ENCODE data around the gene AGXT2. TPM values are rescaled to one million over a fixed set of nuclear protein-coding genes. Genes with fewer than 3 reads are reported as not detected.

Gene AGXT2
- total RNA-seq, 1 experiment from 2014 or later, result not detected

DNA sequence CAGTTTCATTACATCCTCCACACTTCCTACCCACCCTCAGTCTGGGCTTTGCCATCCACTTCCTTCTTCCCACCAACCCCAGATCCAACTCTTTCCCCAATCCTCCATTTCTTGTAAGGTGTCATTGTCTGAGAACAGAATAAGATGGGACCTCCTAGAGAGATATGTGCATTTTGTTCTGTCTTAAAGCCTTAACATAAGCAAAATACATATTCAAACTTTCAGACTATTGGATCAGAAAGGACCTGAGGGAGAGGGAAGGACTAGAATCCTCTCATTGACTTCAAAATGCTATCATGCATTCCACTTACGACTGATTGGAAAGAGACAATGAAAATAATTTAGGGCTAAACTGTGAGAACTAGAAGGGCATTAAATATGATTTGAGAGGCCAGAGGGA is 43.0 kb downstream of the AGXT2 start (continued):
- TF ChIP-seq, protein P1, sequence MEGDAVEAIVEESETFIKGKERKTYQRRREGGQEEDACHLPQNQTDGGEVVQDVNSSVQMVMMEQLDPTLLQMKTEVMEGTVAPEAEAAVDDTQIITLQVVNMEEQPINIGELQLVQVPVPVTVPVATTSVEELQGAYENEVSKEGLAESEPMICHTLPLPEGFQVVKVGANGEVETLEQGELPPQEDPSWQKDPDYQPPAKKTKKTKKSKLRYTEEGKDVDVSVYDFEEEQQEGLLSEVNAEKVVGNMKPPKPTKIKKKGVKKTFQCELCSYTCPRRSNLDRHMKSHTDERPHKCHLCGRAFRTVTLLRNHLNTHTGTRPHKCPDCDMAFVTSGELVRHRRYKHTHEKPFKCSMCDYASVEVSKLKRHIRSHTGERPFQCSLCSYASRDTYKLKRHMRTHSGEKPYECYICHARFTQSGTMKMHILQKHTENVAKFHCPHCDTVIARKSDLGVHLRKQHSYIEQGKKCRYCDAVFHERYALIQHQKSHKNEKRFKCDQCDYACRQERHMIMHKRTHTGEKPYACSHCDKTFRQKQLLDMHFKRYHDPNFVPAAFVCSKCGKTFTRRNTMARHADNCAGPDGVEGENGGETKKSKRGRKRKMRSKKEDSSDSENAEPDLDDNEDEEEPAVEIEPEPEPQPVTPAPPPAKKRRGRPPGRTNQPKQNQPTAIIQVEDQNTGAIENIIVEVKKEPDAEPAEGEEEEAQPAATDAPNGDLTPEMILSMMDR (IDR thresholded peaks at IDR 0.05), result no peak
- TF ChIP-seq NFATC4 (CRISPR knock-in tag; IDR thresholded peaks at IDR 0.05) (no peak), ZNF396 (CRISPR knock-in tag; IDR thresholded peaks at IDR 0.05; ENCODE audit: borderline replicate concordance) (no peak)

DNA sequence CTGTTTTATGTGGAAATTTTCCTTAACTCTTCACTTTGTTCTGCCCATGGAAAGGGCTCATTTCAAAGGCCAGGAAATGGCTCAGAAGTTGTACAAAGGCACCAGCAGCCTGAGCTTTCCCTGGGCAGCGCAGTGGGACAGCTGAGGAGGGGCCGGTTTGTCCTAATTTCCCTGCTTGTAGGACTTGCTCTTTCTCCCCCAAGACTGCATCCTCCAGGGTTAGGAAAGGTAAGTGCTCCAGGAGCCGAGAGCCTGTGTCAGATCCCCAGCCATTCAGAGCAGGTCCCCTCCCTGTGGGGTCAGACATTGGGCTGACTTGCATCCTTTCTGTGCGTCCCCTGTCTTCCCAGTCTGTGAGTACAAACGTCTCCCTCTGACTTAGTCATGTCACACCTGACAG is 43.5 kb downstream of the AGXT2 start:
- POLR2A ChIA-PET, result no interaction called here
- H3K27me3 Mint-ChIP-seq (ENCODE audit: low read depth), result no peaks in the 10 kb centered on the region; the same call in 1 of the 2 replicates
- peaks cover 18% of the 10 kb centered on the region for H3K4me1 Mint-ChIP-seq
- H3K36me3 Mint-ChIP-seq, result no peaks in the 10 kb centered on the region
- H3K27ac Mint-ChIP-seq, result no peak overlapping the region
- CTCF ChIA-PET, result interaction anchor here (0.8 to 2.9 kb wide), 18 partner anchors 11 to 519 kb away, joined by 3 to 33 read pairs (median 6); partner anchors contain the start of genes BRIX1, DNAJC21 and RAD1
- peak; percentile 49 for ATAC-seq
- H3K4me3 Mint-ChIP-seq, result no peak overlapping the region
- TF ChIP-seq ZNF232 (CRISPR knock-in tag; IDR thresholded peaks at IDR 0.05) (no peak), MYBL2 (CRISPR knock-in tag; IDR thresholded peaks at IDR 0.05) (no peak), NR2C2 (CRISPR knock-in tag; IDR thresholded peaks at IDR 0.05) (no peak)
- TF ChIP-seq, protein P2, sequence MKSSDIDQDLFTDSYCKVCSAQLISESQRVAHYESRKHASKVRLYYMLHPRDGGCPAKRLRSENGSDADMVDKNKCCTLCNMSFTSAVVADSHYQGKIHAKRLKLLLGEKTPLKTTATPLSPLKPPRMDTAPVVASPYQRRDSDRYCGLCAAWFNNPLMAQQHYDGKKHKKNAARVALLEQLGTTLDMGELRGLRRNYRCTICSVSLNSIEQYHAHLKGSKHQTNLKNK (CRISPR knock-in tag; IDR thresholded peaks at IDR 0.05), result no peak
- peaks cover 9% of the 10 kb centered on the region for H3K9me3 Mint-ChIP-seq
- DNase-seq (ENCODE audit: low spot score), result no peak

DNA sequence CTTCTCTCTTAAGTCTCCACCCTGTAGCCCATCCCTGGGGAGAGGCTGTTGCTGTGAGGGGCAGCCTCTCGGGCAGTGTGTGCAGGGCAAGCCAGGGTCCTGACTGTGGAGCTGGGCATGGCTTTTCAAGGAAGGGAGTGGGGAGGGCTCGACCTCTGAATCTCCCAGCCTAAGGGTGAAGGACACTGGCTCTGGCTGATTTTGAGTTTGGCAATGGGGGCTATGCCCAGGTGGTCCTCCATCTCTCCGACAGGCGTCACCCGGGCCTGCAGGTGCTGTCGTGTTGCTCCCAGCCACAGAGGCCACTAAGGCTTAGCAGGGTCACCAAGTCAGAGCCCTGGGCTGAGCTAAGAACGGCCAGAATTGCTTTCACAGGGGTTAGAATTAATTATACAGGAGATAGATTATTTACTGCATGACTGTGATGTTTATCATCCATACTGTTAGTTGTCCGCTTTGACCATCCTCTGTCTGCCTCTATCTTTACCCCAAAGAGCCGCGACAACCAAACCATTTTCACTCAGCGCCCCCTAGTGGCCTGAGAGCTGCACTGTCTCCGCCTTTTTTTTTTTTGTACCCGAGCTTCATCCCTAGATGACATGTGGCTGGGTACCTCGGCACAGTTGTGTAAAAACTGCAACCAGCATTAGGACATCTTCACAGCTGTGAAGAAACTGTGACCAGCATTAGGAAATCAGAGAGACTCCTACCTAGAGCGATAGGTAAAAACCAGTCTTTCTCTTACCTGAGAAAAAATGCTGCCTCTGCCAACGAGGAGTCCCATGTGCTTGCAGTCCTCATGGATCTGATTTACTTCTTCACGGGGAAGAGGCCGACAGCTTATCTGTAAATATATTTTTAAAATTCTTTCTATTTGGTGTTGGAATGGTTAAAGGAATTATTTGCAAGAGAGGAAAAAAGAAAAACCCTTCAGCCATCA is 44.5 kb downstream of the AGXT2 start:
- Mint-ChIP-seq H3K27me3 (ENCODE audit: low read depth) (no peaks in the 10 kb centered on the region; the same call in 1 of the 2 replicates), H3K4me3 (no peak overlapping the region), H3K4me1 (peaks cover 18% of the 10 kb centered on the region), H3K27ac (no peak overlapping the region), H3K36me3 (no peaks in the 10 kb centered on the region), H3K9me3 (peaks cover 9% of the 10 kb centered on the region)
- ATAC-seq (peak; percentile 85), DNase-seq (ENCODE audit: low spot score) (peak; percentile 66)
- TF ChIP-seq, protein P3, sequence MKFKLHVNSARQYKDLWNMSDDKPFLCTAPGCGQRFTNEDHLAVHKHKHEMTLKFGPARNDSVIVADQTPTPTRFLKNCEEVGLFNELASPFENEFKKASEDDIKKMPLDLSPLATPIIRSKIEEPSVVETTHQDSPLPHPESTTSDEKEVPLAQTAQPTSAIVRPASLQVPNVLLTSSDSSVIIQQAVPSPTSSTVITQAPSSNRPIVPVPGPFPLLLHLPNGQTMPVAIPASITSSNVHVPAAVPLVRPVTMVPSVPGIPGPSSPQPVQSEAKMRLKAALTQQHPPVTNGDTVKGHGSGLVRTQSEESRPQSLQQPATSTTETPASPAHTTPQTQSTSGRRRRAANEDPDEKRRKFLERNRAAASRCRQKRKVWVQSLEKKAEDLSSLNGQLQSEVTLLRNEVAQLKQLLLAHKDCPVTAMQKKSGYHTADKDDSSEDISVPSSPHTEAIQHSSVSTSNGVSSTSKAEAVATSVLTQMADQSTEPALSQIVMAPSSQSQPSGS (CRISPR knock-in tag; IDR thresholded peaks at IDR 0.05; ENCODE audit: borderline replicate concordance, low read depth), result no peak
- TF ChIP-seq GTF2I (CRISPR knock-in tag; conservative IDR thresholded peaks at IDR 0.05) (no peak), KAT7 (CRISPR knock-in tag; IDR thresholded peaks at IDR 0.05; ENCODE audit: borderline replicate concordance) (no peak), NFATC4 (CRISPR knock-in tag; IDR thresholded peaks at IDR 0.05) (no peak)
- TF ChIP-seq, protein P4, sequence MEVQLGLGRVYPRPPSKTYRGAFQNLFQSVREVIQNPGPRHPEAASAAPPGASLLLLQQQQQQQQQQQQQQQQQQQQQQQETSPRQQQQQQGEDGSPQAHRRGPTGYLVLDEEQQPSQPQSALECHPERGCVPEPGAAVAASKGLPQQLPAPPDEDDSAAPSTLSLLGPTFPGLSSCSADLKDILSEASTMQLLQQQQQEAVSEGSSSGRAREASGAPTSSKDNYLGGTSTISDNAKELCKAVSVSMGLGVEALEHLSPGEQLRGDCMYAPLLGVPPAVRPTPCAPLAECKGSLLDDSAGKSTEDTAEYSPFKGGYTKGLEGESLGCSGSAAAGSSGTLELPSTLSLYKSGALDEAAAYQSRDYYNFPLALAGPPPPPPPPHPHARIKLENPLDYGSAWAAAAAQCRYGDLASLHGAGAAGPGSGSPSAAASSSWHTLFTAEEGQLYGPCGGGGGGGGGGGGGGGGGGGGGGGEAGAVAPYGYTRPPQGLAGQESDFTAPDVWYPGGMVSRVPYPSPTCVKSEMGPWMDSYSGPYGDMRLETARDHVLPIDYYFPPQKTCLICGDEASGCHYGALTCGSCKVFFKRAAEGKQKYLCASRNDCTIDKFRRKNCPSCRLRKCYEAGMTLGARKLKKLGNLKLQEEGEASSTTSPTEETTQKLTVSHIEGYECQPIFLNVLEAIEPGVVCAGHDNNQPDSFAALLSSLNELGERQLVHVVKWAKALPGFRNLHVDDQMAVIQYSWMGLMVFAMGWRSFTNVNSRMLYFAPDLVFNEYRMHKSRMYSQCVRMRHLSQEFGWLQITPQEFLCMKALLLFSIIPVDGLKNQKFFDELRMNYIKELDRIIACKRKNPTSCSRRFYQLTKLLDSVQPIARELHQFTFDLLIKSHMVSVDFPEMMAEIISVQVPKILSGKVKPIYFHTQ (CRISPR knock-in tag; IDR thresholded peaks at IDR 0.05), result no peak
- TF ChIP-seq, protein P1 (IDR thresholded peaks at IDR 0.05), result peak; percentile 96
- TF ChIP-seq, protein P5, sequence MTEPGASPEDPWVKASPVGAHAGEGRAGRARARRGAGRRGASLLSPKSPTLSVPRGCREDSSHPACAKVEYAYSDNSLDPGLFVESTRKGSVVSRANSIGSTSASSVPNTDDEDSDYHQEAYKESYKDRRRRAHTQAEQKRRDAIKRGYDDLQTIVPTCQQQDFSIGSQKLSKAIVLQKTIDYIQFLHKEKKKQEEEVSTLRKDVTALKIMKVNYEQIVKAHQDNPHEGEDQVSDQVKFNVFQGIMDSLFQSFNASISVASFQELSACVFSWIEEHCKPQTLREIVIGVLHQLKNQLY (CRISPR knock-in tag; IDR thresholded peaks at IDR 0.05), result no peak
- ChIA-PET POLR2A (interaction anchor here (0.6 to 1.1 kb wide), 2 partner anchors 88 to 451 kb away, joined by 3 read pairs; partner anchors contain the start of genes BRIX1 and RAD1), CTCF (interaction anchor here (0.6 to 2.9 kb wide), 50 partner anchors 10 to 528 kb away, joined by 3 to 33 read pairs (median 4); partner anchors contain the start of genes BRIX1, DNAJC21 and RAD1)

Measured in WTC11 (cell line).